IPS DF 6.9 (cell line): ENCODE results near the gene LRRC74B.

Experiments
- DNase-seq: peaks from one replicate; pipeline ENCODE4 v3.0.0-alpha.2; 2013; ENCODE audit warnings: low read depth, low spot score
- H3K27ac ChIP-seq: one replicate; pipeline ENCODE4 v1.5.1; 2013; ENCODE audit warnings: low read length, control low read depth
- H3K27me3 ChIP-seq: 2 replicates; pipeline ENCODE4 v1.6.1; 2013; ENCODE audit warnings: mild to moderate bottlenecking, low read length; ENCODE audit not compliant: control insufficient read depth, insufficient read depth
- H3K36me3 ChIP-seq: 2 replicates; pipeline ENCODE4 v1.6.1; 2013; ENCODE audit warnings: low read length; ENCODE audit not compliant: control insufficient read depth, insufficient read depth
- H3K4me1 ChIP-seq: 2 replicates; pipeline ENCODE4 v1.6.1; 2013; ENCODE audit warnings: low read length; ENCODE audit not compliant: control insufficient read depth, insufficient read depth
- H3K4me3 ChIP-seq: 2 replicates; pipeline ENCODE4 v1.5.1; 2013; ENCODE audit warnings: mild to moderate bottlenecking, low read length
- H3K9me3 ChIP-seq: 2 replicates; pipeline ENCODE4 v1.6.1; 2013; ENCODE audit warnings: low read length, inconsistent platforms; ENCODE audit not compliant: control insufficient read depth, insufficient read depth
- WGBS: extraction: QIAGEN DNeasy Blood & Tissue Kit; methylation state at CpG from one replicate; pipeline ENCODE4 v1.1.7; 2013; ENCODE audit warnings: mixed read lengths, missing lambda C conversion rate; ENCODE audit not compliant: insufficient read length, insufficient coverage; 5-methylcytosine and 5-hydroxymethylcytosine counted together

Gene LRRC74B

DNA sequence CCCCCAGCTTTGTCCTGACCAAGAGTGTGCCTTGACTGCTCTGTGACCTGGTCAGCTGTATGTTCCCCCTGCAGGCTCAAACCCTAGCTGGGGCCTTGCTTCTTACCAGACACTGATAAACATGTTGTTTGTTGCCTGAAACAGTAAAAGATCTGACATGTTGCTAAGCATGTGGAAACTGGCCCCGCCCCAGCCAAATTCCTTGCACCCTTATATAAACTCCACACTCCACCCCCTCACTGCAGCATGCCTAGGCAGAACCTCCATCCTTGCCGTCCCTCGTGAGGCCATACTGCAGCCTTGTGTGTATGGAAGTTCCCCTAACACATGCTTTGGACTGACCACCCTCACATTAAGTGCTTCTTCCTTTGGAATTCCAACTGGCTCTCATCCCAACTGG is 27.3 kb downstream of the LRRC74B start:
- Histone ChIP-seq H3K9me3 (no peaks in the 10 kb centered on the region), H3K27me3 (no peaks in the 10 kb centered on the region), H3K27ac (no peak overlapping the region), H3K4me3 (no peak overlapping the region), H3K4me1 (no peaks in the 10 kb centered on the region), H3K36me3 (no peaks in the 10 kb centered on the region)
- no peak for DNase-seq
- WGBS = no CpG with 5 or more reads among the region's 3 CpGs

DNA sequence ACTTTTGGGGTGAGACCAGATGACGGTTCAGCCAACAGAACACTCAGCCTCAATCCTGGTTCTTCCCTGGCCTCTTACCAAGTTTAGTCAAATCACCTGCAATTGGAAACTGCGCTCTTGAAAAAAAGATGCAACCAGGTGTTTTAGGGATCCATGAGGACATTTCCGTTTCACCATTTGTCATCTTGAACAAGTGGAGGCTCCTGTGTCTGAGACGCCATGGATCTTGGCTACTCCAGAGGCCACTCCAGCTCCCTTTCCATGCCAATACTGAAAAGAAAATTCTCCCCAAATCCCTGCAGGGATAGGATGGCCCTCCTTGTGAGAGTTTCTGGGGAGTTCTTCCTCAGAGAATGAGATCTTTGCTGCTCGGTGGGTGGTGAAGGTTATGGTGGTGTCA is 27.7 kb downstream of the LRRC74B start:
- H3K27me3 ChIP-seq = no peaks in the 10 kb centered on the region
- H3K27ac ChIP-seq = no peak overlapping the region
- no peaks in the 10 kb centered on the region for H3K9me3 ChIP-seq
- no peak for DNase-seq
- WGBS = no CpG with 5 or more reads among the region's 5 CpGs
- no peaks in the 10 kb centered on the region for H3K4me1 ChIP-seq
- no peak overlapping the region for H3K4me3 ChIP-seq
- H3K36me3 ChIP-seq = no peaks in the 10 kb centered on the region

DNA sequence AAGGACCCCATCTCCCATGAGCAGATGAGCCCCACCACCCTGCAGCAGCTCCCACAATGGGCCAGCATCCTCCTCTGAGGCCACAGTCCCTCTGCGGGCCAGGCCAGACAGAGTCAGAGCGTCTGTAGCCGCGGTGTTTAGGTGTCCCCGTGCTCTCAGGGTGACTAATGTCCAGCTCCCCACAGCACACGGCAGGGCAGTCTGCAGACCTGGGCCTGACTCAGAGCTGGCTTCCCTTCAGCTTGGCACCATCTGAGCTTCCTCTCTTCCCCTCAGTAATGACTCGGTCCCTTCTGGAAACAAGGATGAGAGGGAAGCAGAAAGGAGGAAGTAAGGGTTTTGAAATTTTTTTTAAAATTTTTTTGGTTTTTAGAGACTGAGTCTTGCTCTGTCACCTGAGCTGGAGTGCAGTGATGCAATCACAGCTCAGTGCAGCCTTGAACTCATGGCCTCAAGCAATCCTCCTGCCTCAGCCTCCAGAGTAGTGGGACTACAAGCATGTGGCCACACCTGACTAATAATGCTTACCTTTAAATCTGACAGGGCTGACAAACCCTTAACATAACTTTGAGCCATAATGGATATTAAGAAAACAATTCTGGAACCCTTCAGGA is 28.5 kb downstream of the LRRC74B start:
- no peaks in the 10 kb centered on the region for H3K36me3 ChIP-seq
- no peaks in the 10 kb centered on the region for H3K4me1 ChIP-seq
- H3K27me3 ChIP-seq = no peaks in the 10 kb centered on the region
- no peak for DNase-seq
- H3K4me3 ChIP-seq = no peak overlapping the region
- H3K27ac ChIP-seq = no peak overlapping the region
- no peaks in the 10 kb centered on the region for H3K9me3 ChIP-seq
- WGBS = no CpG with 5 or more reads among the region's 7 CpGs

DNA sequence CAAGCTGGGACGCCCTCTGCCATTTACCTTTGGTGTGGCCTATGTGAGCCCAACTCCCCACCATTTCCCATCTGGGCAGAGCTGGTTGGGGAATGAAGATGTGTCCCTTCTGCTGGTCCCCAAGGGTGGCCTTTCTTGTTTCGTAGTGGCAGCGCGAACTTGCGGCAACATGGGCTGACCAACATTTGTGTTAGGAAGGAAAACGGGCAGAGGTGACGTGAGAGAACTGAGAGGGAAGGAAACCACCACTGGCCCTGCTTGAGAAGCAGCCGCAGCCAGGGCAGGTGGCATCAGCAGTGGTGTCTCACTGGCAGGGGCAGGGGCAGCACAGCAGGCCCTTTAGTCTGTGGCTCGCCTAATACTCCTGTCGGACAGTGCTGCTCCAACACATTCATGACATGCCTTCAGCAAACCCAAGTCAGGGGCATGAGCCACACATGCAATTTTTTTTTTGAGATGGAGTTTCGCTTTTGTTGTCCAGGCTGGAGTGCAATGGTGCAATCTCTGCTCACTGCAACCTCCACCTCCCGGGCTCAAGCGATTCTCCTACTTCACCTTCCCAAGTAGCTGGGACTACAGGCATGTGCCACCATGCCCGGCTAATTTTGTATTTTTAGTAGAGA is 29.9 kb downstream of the LRRC74B start:
- no peaks in the 10 kb centered on the region for H3K36me3 ChIP-seq
- no CpG with 5 or more reads among the region's 14 CpGs for WGBS
- DNase-seq = no peak

DNA sequence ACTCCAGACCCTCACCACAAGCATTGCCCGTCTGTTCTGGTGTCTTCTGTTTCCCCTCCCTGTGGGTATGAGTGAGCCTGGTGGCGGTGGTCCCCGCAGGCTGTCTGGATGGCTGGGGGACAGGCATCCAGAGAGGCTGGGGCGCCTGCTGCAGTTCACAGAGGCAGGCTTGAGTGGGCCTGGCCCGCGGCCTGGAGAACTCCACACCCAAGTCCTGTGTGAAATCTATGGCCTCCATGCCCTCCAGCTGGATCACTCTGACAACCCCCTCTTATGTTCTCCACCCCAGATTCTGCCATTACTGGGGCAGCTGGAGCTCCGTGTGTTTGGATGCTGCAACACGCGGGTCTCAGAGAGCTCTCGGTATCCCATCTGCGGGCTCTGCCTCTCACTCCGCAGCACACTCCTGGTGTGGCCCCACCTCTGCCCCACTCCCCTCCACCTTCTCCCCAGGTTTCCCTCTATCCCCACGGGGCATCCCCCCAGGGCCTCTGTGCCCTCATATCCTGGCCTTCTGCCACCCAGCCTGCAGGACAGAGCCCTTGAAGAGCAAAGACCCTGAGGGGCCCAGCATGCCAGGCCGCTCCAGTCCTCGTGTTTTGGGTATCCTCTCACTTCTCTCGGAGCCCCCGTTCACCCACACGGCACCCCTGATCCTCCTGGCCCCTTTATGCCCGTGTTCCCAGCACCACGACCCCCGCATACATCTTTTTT is 31.3 kb downstream of the LRRC74B start:
- Histone ChIP-seq H3K36me3 (no peaks in the 10 kb centered on the region), H3K27me3 (no peaks in the 10 kb centered on the region), H3K9me3 (no peaks in the 10 kb centered on the region), H3K27ac (no peak overlapping the region), H3K4me1 (no peaks in the 10 kb centered on the region), H3K4me3 (no peak overlapping the region)
- DNase-seq = no peak
- WGBS = no CpG with 5 or more reads among the region's 21 CpGs

More for the DNA sequence above, 29.9 kb downstream of the LRRC74B start:
- Histone ChIP-seq H3K4me3 (no peak overlapping the region), H3K27ac (no peak overlapping the region), H3K4me1 (no peaks in the 10 kb centered on the region), H3K9me3 (no peaks in the 10 kb centered on the region), H3K27me3 (no peaks in the 10 kb centered on the region)

DNA sequence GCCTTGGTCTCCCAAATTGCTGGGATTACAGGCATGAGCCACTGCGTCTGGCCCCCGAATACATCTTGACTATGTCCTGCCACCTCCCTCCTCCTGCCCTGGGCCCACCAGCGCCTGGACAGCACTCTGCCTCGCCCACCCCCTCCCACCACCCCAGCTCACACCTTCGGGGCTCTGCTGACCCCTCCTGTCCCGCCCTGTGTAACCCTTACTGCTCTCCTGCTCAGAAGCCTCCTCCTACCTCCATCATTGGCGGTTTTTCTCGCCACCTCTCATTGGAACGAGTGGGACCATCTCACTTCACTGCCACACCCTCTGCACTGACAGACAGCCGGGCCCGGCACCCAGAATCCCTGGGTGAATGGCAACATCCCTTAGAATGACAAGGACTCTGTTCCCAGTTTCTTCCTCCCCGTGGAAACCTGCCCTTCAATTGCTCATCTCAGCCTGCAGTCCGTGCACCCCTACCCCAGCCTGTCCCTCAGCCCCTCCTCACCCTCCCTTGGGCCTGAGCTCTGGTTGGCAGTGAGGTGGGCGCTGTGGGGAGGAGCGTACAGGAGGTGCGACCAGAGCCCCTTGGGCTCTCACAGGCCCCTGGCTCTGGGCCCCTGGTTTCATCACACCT is 32.2 kb downstream of the LRRC74B start:
- WGBS = no CpG with 5 or more reads among the region's 16 CpGs
- Histone ChIP-seq H3K9me3 (no peaks in the 10 kb centered on the region), H3K4me1 (no peaks in the 10 kb centered on the region), H3K27me3 (no peaks in the 10 kb centered on the region), H3K27ac (no peak overlapping the region), H3K36me3 (no peaks in the 10 kb centered on the region), H3K4me3 (no peak overlapping the region)
- DNase-seq = no peak

DNA sequence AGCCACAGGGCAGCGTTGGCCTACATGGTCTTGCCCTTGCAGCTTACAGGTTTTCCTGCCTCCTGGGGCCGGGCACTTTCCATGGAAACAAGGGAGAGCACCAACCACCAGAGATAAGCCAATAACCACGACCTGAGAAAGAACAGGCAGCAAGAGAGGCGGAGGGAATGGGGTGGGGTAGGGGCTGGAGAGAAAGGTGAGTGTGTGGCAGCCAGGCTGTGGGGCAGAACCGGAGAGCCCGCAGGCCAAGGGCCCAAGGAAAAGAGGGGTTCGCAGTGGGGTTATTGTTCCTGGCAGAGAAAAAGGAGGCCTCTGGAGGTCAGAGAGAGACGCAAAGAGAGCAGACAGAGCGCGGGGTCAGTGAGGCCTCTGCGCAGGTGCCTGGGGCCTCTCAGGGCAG is 33.2 kb downstream of the LRRC74B start:
- Histone ChIP-seq H3K27me3 (no peaks in the 10 kb centered on the region), H3K36me3 (no peaks in the 10 kb centered on the region), H3K4me3 (no peak overlapping the region), H3K9me3 (no peaks in the 10 kb centered on the region), H3K27ac (no peak overlapping the region), H3K4me1 (no peaks in the 10 kb centered on the region)
- WGBS = no CpG with 5 or more reads among the region's 11 CpGs
- no peak for DNase-seq

DNA sequence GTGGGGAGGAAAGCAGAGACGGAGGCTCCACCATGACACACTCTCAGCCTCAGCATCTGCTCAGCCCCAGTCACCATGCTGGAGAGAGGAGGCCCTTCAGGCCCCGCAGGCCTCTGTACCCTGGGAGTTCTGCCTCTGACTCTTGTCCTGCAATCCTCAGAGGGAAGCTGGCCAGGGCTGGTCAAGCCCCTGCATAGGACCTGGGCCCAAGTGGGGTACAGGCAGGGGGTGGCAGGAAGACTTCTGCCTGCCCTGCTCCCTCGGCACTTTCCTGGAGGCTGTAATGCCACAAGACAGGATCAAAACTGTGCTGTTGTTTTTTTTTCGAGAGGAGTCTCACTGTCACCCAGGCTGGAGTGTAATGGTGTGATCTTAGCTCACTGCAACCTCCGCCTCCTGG is 33.7 kb downstream of the LRRC74B start:
- H3K27ac ChIP-seq = no peak overlapping the region
- WGBS = no CpG with 5 or more reads among the region's 5 CpGs

DNA sequence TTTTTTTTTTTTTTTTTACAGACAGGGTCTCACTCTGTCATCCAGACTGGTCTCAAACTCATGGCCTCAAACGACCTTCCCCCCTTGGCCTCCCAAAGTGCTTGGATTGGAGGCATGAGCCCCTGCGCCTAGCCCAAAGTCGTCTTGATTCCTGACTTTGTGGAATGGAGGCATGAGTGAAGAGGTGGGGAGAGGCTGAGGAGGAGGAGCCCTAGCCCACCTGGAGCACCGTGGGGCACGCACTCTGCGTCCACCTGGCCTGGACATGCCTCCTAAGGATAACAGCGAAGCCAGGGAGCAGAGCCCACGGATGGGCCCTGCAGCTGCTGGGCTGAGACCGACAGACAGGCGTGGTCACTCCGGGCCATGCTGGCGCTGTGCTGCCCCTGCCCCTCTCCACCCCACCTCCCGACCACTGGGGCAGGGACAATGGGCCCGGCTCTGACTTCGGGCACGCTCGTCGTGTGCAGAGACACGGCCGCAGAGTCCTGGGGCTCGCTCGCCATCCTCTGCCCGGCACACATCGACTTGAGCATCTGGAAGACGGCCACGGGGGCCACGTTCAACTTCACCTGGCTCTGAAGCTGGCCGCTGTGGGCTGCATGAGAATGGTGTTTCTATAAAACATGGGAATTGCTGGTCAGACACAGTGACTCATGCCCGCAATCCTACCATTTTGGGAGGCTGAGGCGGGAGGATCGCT is 34.8 kb downstream of the LRRC74B start:
- Histone ChIP-seq H3K9me3 (no peaks in the 10 kb centered on the region), H3K27ac (no peak overlapping the region), H3K4me3 (no peak overlapping the region), H3K36me3 (no peaks in the 10 kb centered on the region), H3K27me3 (no peaks in the 10 kb centered on the region), H3K4me1 (no peaks in the 10 kb centered on the region)
- no peak for DNase-seq
- WGBS = no CpG with 5 or more reads among the region's 31 CpGs

More for the DNA sequence above, 33.7 kb downstream of the LRRC74B start:
- no peaks in the 10 kb centered on the region for H3K27me3 ChIP-seq
- H3K4me1 ChIP-seq = no peaks in the 10 kb centered on the region
- H3K36me3 ChIP-seq = no peaks in the 10 kb centered on the region
- no peak for DNase-seq
- no peaks in the 10 kb centered on the region for H3K9me3 ChIP-seq
- no peak overlapping the region for H3K4me3 ChIP-seq

DNA sequence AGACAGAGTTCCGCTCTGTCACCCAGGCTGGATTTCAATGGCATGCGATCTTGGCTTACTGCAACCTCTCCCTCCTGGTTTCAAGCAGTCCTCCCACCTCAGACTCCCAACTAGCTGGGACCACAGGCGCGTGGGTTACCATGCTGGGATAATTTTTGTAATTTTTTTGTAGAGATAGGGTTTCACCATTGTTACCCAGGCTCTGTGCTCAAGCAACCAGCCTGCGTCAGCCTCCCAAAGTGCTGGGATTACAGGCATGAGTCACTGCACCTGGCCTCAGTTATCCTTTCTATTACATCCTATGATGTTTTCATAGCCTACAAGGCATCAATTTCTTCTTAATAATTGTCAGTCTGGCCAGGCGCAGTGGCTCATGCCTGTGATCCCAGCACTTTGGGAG is 36.5 kb downstream of the LRRC74B start:
- no peak overlapping the region for H3K4me3 ChIP-seq
- H3K4me1 ChIP-seq = no peaks in the 10 kb centered on the region
- H3K27ac ChIP-seq = no peak overlapping the region
- DNase-seq = no peak
- H3K36me3 ChIP-seq = no peaks in the 10 kb centered on the region
- H3K27me3 ChIP-seq = no peaks in the 10 kb centered on the region
- no CpG with 5 or more reads among the region's 6 CpGs for WGBS
- no peaks in the 10 kb centered on the region for H3K9me3 ChIP-seq
